ENCODE results near the gene CAPG. TPM values are rescaled to one million over a fixed set of nuclear protein-coding genes. Genes with fewer than 3 reads are reported as not detected.

The CAPG gene
- total and polyA plus RNA-seq, 9 of the 15 experiments (the other 6 are each of a cell fraction or from before 2014, with no cell fraction given) = 10.6 to 90.4 (median 56.0) TPM

DNA sequence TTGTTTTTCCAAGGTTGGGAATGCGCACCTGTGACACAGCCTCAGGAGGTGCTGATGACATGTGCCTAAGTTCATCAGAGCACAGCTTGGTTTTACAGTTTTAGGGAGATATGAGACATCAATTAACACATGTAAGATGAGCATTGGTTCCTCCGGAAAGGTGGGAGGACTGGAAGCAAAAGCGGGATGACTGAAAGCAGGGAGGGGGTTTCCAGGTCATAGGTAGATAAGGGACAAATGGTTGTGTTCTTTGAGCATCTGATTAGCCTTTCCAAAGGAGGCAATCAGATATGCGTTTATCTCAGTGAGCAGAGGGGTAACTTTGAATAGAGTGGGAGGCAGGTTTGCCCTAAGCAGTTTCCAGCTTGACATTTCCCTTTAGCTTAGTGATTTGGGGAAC, 26.3 kb downstream of the CAPG start:
- Histone ChIP-seq H2AFZ (ENCODE audit: low read depth, low read length) (no peak overlapping the region), H3K27me3 (ENCODE audit: control insufficient read depth in 2 of 2, insufficient read depth in 2 of 2, low read length in 2 of 2) (no peaks in the 10 kb centered on the region), H3K9me1 (ENCODE audit: control insufficient read depth, insufficient read depth, low read length) (no peaks in the 10 kb centered on the region), H3K4me3 (no peak overlapping the region), H3K9me3 (replicated peaks; ENCODE audit: control insufficient read depth, insufficient read depth, low read depth, low read length) (peaks cover 2% of the 10 kb centered on the region; the same call in 1 of the 2 replicates), H3K79me2 (ENCODE audit: control insufficient read depth, insufficient read depth, low read length) (no peaks in the 10 kb centered on the region), H3K9ac (ENCODE audit: insufficient read depth in 1 of 2, low read depth in 2 of 2, low read length in 2 of 2) (no peak overlapping the region), H3K4me1 (replicated peaks in 1 of 2; ENCODE audit: control insufficient read depth in 2 of 2, insufficient read depth in 2 of 2, low read length in 2 of 2) (peaks cover 0 to 2% of the 10 kb centered on the region in 2 experiments; a peak in 3 of 5 replicates), H3K27ac (ENCODE audit: extremely low read depth, low read depth, low read length) (no peak overlapping the region), H3K4me2 (ENCODE audit: insufficient read depth, low read length) (no peak overlapping the region), H3K36me3 (ENCODE audit: control insufficient read depth, insufficient read depth, low read length) (peaks cover 12% of the 10 kb centered on the region; the same call in 2 of the 3 replicates), H4K20me1 (replicated peaks; ENCODE audit: control insufficient read depth, insufficient read depth, low read length) (no peaks in the 10 kb centered on the region)
- BruUV-seq (replicated peaks) = no TSS peak
- in situ Hi-C loops (cut with MboI) (no loop called here), intact Hi-C loops (cut with micrococcal nuclease) (no loop called here)
- POLR2A ChIA-PET = interaction anchor here (0.8 to 5.3 kb wide), 7 partner anchors 8 to 166 kb away, joined by 3 to 22 read pairs (median 7); partner anchors contain the start of genes ELMOD3 and MAT2A
- WGBS (ENCODE audit: insufficient coverage, low coverage, missing lambda C conversion rate) = 26% methylated on average over 4 of the region's 4 CpGs
- CTCF ChIA-PET (ENCODE audit: low intra/inter-chr PET ratio) = no interaction called here
- DNase-seq (ENCODE audit: extremely low read depth in 1 of 4, low spot score in 3 of 4) = peak in 1 of 4 experiments; percentile 12
- no peak for FAIRE-seq
- no peak for ATAC-seq
- TF ChIP-seq ARID1B (IDR thresholded peaks at IDR 0.05) = peak; percentile 39; the same call in 1 of the 2 replicates
- no peak for TF ChIP-seq MXI1 (IDR thresholded peaks at IDR 0.05; ENCODE audit: low read depth, low read length)
- TF ChIP-seq MYBL2 (IDR thresholded peaks at IDR 0.05; ENCODE audit: low read depth) = no peak
- no peak for TF ChIP-seq MYBL2 (CRISPR knock-in tag; IDR thresholded peaks at IDR 0.05; ENCODE audit: borderline replicate concordance)
- no peak for TF ChIP-seq ATF2 (CRISPR knock-in tag; IDR thresholded peaks at IDR 0.05)
- no peak for TF ChIP-seq ZNF584 (CRISPR knock-in tag; IDR thresholded peaks at IDR 0.05; ENCODE audit: low read depth)
- peak; percentile 17; the same call in 1 of the 2 replicates for TF ChIP-seq TCF3 (CRISPR knock-in tag; IDR thresholded peaks at IDR 0.05)
- TF ChIP-seq RFX1 (IDR thresholded peaks at IDR 0.05) = no peak
- no peak for TF ChIP-seq ZNF143 (CRISPR knock-in tag; IDR thresholded peaks at IDR 0.05)
- TF ChIP-seq TAF15 (IDR thresholded peaks at IDR 0.05; ENCODE audit: low read depth, low read length) = no peak
- TF ChIP-seq PML (IDR thresholded peaks at IDR 0.05; ENCODE audit: low read length) = no peak
- TF ChIP-seq ZNF24 (IDR thresholded peaks at IDR 0.05) = no peak
- TF ChIP-seq POLR2B (IDR thresholded peaks at IDR 0.05; ENCODE audit: low read depth, partially characterized antibody) = no peak
- no peak for TF ChIP-seq EZH2 (IDR thresholded peaks at IDR 0.05; ENCODE audit: borderline replicate concordance, low read depth, low read length)
- no peak for TF ChIP-seq CCNT2 (IDR thresholded peaks at IDR 0.05; ENCODE audit: borderline replicate concordance, extremely low read depth, insufficient read length, low read depth, low read length)
- TF ChIP-seq HMG20A (CRISPR knock-in tag; conservative IDR thresholded peaks at IDR 0.05) = no peak
- TF ChIP-seq SMARCE1 (IDR thresholded peaks at IDR 0.05) = no peak
- no peak for TF ChIP-seq PBX2 (CRISPR knock-in tag; IDR thresholded peaks at IDR 0.05; ENCODE audit: low read depth)
- TF ChIP-seq PBX2 (tag; conservative IDR thresholded peaks at IDR 0.05; ENCODE audit: low read depth) = no peak
- TF ChIP-seq SIN3A (IDR thresholded peaks at IDR 0.05; ENCODE audit: borderline replicate concordance in 2 of 2, control insufficient read depth in 1 of 2, low read depth in 2 of 2, low read length in 2 of 2) = no peak
- no peak for TF ChIP-seq ZSCAN29 (IDR thresholded peaks at IDR 0.05)
- TF ChIP-seq POLR3A (IDR thresholded peaks at IDR 0.05; ENCODE audit: borderline replicate concordance, extremely low read depth, insufficient read depth, insufficient read length) = no peak
